NCI-H146 treated with DMSO at 0.1 percent for 48 hours (cell line): Measurements from ENCODE around the gene EPS8.
A peak's percentile ranks its signal among the peaks of the same experiment; 100 is the strongest.

ENCODE experiments used
- DNase-seq: peaks from one replicate; lab custom pipeline; 2025; ENCODE audit not compliant: unreplicated experiment; lab: John Stamatoyannopoulos, UW

The EPS8 gene

GRCh38 chr12:15800278-15800677 lies 11.1 kb upstream of the EPS8 start:
- DNase-seq, result no peak

DNA sequence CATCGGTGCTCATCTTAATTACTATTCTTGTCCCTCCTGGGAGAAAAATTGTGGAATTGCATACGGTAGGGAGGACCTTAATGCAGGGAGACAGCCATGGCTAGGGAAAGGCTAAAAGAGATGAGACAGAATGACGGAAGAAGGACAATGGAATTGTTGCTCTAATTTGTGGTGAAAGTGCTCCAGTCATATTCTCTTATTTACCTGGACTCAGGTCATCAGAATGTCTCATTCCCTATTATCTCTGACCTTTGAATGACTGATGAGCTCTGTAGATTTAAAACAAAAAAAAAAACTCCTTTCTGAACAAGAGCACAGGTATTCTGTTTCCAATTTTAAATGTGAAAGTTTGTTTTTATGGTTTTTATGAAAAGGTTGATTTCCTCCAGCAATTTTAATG lies 8.6 kb upstream of the EPS8 start:
- DNase-seq, result peak; percentile 66

GRCh38 chr12:15796493-15797141 lies 7.4 kb upstream of the EPS8 start:
- DNase-seq, result no peak

- no peak for DNase-seq
Measured at GRCh38 chr12:15794836-15795235, 5.6 kb upstream of the EPS8 start.

DNA sequence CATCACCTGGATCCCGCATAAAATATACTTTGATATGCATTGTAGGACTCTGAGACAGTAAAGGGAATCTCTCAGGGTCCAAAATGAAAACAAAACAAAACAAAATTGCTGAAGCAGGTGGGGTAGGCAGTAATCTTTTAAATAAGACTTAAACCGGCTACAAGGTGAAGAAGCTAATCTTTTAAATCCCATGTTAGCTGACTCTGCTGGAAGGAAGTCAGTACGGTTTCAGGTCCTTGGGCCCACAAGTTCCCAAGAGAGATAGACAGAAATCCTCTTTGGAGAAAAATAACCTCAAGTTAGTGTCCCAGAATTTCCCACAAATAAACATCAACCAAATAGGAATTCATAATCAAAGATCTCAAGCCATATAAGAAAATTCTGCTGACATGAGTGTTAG lies 5.0 kb upstream of the EPS8 start:
- DNase-seq, result no peak

DNA sequence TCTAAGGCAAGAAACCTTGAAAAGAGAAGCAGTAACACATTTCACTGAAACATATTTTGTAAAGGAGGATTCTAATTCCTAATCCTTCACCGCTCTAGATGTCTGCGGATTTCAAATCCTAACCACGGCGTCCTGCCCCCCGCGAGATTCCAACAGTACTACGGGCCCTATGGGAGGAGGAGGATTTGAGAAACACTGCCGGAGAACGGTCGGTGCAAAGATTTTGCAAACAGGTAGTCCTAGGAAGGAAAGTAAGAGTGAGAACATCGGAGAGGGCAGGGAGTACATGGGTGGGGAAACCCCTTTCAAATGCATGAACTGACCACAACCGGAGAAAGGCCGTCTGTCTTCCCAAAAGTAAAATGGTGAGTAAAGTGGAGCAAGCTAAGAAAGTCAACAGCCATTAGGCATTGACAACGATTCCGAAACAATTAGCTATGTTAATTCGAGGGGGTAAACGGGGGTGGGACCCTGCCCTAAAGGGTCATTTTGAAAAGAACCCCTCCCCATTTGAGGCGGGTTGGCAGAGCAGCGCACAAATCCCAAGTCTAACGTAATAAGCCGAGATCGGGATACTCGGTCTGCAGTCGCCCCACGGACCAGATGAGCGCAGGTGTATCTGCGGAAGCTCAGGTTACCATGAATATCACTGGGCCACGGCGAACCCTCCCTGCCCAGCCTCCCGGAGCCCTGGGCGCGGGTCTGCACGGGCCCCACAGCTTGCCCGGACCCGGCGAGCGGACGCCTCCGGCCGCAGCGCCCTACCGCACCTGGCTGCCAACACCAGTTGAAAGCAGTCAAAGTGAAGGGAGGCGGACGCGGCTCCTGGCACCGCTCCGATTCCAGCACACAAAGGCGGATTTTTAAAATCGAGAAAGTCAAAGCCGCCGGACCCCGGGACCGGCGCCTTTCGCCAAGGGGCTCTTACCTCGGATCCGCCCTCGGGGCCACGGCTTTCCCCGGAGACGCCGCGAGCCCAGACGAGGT lies 662 bp downstream of the EPS8 start:
- DNase-seq, result peak; percentile 70

DNA sequence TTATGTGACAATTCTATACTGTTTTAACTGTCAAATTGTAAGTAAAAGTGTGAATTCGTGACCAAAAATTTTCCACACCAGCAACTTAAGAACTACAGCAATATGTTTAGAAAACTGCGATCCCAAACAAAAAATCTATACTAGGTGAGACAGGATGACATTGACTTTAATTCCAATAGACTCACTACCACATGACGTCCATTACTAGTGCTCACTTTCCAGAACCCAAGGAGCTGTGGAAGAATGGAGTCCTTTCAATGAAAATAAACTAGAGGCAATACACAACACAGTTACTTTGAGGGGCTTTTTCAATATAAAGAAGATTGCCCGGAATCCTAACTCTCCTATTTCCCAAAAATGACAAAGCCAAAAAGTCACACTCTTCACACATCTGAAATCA lies 1.4 kb downstream of the EPS8 start:
- DNase-seq, result no peak

DNA sequence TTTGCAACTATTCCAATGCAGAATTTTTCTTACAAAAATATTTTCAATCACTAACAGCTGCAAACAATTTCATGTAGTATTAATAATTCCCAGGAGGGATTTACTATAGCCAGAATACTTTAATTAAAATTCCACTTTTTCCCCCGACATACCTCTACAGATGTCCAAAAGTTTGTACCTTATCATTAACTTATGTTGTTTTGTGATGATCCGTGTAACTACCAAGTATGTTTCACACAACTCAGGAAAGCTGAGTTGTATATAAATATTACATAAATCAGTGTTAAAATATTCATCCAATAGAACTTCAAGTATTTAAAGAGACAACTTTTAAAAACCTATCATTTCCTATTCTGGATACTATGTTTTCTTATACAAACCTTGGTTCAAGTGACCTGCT lies 2.4 kb downstream of the EPS8 start:
- no peak for DNase-seq

DNA sequence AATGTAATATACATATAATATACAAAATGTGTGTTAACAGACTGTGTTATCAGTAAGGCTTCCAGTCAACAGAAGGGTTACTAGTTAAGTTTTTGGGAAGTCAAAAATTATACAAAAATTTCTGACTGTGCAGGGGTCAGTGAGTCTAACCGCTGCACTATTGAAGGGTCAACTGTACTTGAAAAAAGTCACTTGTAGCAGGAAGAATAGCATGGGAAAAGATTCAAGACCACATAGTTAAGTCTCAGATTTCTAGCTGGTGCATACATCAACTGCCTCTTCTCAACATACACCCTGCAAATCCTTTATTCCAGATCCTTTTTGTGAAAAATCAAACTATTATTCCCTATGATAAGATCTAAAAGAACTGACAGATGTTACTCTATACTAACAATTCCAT lies 5.9 kb downstream of the EPS8 start:
- DNase-seq, result no peak

GRCh38 chr12:15782667-15783066 lies 6.5 kb downstream of the EPS8 start:
- no peak for DNase-seq

- no peak for DNase-seq
Measured at GRCh38 chr12:15779925-15780324, 9.3 kb downstream of the EPS8 start.

- no peak for DNase-seq
Measured at GRCh38 chr12:15778126-15778525, 11.1 kb downstream of the EPS8 start.

DNA sequence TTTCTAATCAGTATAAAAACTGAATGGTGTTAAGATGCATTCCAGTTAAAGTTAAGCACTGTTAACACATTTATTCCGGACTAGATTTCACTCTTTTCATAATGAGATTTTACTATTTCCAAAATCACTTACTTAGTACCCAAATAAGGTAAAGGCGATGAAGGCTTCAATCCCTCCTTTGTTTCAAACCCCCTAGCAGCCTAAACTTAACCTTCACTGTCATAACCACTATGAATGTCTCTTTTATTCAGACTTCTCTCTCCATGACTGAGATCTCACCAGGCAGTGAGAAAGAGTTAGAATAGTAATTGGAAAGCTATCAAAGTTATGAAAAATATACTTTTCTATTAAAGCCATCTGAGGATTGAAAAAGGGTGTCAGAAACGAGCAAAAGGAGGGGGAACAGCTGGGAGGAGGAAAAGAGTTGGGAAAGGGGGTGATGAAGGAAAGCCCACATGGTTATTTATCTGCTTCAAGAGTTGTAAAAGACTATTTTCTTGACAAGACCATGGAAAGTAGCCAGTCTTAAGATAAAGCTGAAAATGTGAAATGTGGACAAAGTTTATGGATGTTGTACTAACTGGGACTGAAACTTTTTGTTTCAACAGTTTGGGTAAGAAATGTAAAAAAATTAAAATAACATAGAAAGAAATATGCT lies 11.7 kb downstream of the EPS8 start:
- no peak for DNase-seq

DNA sequence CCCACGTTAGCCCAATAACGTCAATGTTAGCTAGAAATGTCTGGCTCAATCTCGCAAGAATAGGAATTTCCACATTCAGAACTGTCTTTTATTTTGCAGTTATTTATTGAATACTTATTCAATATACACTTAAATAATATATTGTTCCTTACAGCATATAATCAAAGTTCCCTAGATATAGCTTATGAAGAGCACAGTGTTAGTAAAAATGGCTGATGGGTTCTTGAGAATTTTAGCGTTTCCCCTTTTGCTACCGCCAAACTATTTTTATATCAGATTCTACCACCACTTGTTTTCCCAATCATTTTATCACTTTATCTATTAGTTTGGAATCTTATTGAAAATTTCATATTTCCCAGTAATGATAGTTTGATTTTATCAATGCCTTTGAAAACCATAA lies 12.7 kb downstream of the EPS8 start:
- no peak for DNase-seq

DNA sequence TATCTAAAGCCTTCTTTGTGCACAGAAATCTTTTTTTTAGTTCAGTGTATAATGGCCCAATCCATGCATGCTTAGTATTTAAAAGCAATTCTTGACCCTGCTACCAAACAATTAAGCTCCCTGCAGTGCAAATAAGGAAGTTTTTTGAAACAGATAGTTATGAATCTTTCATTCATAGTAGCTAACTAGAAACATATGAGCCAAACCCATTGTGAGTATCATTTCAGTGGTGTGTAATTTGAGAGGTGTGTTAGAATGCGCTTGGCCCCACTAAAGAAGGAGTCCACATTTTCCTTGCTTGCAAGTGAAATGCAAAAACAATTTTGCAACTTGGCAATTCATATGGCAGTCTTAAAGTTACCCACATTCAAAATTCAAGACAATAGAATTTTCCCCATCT lies 14.4 kb downstream of the EPS8 start:
- peak; percentile 71 for DNase-seq

DNA sequence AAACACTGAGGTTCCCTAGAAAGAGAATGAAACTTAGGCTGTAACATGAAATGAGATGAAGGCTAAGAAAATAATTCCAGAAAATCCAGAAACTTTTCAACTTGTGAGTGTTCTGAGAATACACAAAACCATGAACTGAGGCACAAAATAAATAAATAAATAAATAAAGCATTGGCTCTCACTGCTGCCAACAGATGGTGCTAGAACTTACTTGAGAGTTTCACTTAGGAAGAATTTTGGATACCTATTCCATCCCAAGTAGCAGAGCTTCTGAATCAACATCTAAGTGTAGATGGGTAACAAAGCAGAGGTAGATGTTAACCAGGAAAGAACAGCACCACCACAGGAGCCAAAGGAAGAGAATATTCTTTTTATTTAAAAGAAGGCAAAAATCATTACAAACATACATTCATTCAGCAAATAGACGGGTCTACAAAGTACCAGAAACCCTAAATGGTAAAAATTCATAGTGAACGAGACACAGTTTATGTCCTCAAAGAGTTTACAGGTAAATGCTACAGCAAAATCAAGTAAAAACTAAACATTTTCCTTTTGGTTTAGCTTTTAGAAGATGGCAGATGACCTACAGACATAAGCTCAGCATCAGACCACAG lies 16.7 kb downstream of the EPS8 start:
- no peak for DNase-seq

DNA sequence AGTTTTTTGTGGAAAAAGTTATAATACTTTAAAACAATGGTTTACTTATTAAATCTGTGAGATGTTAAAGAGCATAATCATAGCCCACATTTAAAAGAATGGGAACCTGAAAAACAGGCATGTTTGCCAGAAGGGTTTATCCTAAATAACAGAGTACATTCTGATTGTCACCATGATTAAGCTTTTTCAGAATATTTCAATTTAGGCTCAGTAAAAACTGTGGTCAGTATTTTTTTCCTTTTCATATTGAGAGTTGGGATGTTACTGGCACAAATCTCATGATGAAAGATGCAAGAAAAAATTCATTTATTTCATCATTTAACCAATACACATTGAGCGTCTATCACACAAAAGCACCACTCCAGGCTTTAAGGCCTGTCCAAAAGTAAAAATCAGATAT lies 18.6 kb downstream of the EPS8 start:
- DNase-seq, result no peak

GRCh38 chr12:15770021-15770420 lies 19.2 kb downstream of the EPS8 start:
- DNase-seq, result no peak

DNA sequence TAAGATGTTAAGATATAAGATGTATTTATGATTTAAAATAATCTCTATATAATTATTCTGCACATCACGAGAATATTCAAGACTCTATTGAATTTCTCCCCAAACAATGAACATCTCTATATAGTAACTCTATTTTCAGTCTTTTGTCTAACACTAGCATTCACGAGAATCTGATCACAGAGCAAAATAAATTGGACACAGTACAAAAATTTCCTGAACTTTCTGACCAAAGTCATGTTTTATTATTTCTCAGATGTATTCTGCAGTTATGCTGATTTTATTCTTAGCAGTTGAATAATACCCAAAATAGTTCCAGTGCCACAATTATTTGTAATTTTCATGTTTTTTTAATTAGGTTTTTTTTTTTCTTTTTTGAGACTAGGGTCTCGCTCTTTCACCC lies 19.6 kb downstream of the EPS8 start:
- no peak for DNase-seq

DNA sequence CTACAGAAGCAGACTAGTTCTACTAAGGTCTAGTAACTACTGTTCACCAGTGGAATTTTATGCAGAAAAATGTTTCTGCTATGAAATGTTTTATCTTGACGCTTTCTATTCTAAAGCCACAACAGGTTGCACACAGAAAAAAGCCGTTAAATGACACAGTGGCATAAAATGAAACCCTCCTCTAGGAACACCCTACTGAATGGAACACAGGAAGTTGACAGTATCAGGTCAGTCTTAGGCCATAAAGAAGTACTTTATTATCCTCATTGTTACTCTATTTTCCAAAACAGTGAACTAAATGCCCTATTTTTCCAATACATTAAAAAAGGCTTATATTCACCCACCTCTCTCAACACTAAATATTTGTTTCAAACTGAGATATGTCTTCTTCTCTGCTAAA lies 21.9 kb downstream of the EPS8 start:
- DNase-seq, result no peak

- no peak for DNase-seq
Measured at GRCh38 chr12:15763328-15763727, 25.9 kb downstream of the EPS8 start.
